Measurements from ENCODE around the gene PCNX1.
"Not testable (repeated sequence)": the region's sequence is repeated elsewhere in the genome, so short reads cannot be mapped to it uniquely, and the experiment has no call there.

The PCNX1 gene

DNA sequence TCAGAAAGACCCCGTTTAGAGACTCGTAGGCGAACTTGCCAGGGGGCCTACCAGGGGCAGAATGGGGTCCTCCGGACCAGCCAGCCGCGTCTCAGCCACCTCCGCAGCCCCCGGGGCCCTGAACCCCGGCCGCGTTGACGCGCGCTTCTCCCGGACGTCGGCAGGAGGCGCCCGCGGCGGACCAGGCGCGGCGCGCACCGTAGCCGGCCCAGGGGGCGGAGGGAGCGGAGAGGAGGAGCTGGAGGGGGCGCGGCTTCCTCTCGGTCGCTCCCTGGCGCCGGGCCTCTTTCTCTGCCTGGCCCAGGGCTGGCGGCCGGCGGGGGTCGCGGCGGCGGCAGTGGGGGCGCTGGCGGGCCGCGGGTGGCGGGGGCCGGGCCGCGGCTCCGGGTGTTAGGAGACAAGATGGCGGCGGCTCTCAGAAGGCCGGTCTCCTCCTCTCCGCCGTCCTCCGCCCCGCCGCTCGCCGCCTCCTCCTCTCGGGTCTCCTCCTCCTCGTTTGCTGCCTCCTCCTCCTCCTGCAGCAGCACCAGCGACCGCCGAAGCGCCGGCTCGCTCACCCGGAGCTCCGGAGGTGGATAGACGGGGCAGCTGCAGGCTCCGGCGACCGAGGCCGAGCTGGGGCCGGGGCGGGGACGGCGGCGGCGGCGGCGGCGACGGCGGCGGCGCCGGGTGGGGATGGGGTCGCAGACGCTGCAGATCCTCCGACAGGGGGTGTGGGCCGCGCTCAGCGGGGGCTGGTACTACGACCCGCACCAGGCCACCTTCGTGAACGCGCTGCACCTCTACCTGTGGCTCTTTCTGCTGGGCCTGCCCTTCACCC is at the start of gene PCNX1:
TSS of gene PCNX1 (plus strand) at position 284 of the 820 bp plus-strand sequence. CDS start at position 676, 392 bp downstream.
- DNase-seq, result peak in 1 of 2 experiments; percentile 27

- no peak for DNase-seq
These were observed 49.8 kb upstream of the PCNX1 start for GRCh38 chr14:70857496-70857890.

GRCh38 chr14:70858641-70859040 is 48.6 kb upstream of the PCNX1 start:
- no peak for DNase-seq

DNA sequence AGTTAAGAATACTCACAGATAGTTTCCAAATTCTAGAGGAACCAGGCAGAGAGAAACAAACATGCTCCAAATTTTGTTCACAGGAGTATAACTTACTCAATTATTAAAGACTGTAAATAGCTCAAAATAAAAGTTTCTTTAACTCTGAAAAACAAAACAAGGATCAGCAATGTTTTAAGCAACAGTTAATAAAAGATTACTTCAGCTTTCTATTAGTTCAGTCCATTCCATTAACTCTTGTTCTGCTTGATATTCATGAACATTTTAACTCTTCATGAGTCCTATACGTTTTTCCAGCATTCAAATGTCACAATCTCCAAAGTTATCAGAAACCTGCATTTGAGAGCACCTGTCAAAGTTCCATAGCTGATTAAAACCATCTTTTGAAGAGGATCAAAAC is 40.3 kb upstream of the PCNX1 start:
- not testable (repeated sequence) for DNase-seq

- DNase-seq, result no peak
These were observed 36.3 kb upstream of the PCNX1 start for GRCh38 chr14:70871001-70871400.

DNA sequence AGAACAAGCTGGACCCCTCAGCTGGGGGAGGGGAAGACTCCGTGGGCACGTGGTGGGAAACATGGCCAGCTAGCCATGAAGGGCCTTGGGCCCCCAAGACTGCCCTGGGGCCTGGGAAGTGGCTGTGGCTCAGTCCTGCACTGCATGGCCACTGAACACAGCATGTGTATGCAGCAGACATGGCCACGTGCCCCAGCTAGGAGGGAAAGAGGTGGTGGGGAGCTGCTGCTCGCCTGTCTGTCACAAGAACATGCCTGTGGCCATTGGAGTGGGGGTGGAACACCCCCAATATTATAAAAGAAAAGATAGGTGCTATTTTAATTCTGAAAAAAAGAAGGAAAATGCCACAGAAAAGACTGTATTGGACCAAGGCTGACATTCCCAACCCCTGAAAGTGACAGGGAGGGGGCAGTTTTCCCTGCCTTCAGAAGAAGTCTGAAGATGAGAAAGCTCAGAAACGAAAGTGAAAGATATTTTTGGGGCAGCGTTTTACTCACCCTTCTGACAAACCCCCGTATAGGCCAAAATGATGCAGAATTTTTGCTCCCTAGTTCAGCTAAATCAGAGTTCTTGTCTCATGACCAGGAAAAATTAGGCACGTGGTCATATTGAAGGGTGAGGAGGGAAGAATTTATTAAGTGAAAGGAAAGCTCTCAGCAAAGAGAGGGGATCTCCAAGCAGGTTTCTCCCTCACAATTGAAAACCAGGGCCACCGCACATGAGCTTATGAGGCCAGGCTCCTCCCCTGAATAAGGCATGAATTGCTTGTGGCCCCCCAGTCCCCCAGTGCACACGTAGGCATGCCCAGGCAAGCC is 35.2 kb upstream of the PCNX1 start:
- DNase-seq, result no peak

DNA sequence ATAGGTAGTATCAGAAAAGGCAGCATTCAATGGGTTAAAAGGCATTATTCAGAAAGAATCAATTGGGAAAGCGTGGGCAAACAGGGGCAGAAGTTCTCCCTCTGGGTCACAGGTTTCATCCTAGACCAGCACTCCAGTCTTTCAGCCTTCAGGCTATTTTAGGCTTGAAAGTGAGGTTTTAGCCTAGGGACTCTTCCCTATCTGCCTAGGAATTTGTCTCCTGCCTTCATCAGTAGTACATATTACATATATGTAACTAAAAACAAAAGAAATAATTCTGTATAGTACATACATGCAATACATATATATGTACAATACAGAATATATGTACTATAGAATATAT is 34.6 kb upstream of the PCNX1 start:
- no peak for DNase-seq

GRCh38 chr14:70873627-70874026 is 33.6 kb upstream of the PCNX1 start:
- DNase-seq, result no peak

DNA sequence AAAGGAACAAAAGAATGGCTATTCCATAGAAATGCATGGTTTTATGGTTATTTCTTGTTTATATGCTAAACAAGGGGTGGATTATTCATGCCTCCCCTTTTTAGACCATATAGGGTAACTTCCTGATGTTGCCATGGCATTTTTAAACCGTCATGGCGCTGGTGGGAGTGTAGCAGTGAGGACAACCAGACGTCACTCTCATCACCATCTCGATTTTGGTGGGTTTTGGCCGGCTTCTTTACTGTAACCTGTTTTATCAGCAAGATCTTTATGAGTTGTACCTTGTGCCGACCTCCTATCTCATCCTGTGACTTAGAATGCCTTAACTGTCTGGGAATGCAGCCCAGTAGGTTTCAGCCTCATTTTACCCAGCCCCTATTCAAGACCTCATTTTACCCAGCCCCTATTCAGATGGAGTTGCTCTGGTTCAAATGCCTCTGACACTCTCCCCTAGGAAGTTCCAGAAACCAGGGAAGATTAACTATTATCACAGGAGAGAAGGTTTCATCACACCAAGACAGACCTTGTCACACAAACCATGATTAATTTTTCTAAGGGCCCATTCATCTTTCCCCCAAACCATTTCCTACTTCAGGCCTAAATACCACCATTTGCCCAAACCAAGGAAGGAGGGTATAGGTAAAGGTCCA is 31.3 kb upstream of the PCNX1 start:
- DNase-seq, result not testable (repeated sequence)

DNA sequence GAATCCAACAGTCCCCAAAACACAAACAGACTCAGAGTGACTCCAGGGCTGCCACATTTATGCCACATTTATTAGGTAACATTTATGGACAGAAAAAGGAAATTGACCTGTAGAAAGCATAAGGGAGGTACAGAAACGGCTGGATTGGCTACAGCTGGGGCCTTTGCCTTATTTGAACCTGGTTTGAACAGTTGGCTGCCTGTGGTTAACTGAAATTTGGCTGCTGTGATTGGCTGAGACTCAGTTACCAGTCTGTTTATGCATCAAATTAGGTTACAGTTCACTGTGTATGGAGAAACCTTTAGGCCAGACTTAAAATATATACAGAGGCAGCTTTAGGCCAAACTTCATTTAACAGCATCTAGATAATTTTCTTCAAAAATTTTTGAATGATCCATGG is 27.8 kb upstream of the PCNX1 start:
- no peak for DNase-seq

GRCh38 chr14:70880888-70881287 is 26.4 kb upstream of the PCNX1 start:
- not testable (repeated sequence) for DNase-seq

DNA sequence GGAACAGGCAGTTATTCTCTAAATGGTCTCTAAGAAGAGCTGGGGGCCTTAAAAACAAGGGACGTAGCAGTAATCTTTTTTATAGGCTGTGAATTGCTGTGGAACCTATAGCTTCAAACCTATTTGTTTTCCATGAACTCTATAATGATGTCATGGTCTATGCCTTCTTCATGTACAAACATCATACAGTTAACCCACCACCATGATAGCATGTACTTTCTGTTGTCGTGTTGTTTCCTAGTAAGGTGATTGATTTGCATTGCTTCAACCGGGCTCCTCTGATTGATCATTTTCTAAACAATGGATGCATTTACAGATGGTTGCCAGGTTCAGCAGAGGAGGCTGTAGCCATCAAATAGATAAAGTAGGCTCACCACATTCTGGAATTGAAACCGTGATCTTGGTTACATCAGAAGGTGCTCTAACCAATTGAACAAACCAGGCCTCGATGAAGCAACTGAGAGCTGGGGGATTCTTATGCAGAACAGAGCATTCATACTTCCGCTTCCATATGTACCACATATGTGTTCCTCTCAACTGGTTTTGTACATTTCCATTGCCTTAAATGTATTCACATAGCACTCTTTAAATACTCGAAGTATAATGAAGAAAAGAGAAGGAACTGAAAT is 25.6 kb upstream of the PCNX1 start:
- DNase-seq, result no peak

DNA sequence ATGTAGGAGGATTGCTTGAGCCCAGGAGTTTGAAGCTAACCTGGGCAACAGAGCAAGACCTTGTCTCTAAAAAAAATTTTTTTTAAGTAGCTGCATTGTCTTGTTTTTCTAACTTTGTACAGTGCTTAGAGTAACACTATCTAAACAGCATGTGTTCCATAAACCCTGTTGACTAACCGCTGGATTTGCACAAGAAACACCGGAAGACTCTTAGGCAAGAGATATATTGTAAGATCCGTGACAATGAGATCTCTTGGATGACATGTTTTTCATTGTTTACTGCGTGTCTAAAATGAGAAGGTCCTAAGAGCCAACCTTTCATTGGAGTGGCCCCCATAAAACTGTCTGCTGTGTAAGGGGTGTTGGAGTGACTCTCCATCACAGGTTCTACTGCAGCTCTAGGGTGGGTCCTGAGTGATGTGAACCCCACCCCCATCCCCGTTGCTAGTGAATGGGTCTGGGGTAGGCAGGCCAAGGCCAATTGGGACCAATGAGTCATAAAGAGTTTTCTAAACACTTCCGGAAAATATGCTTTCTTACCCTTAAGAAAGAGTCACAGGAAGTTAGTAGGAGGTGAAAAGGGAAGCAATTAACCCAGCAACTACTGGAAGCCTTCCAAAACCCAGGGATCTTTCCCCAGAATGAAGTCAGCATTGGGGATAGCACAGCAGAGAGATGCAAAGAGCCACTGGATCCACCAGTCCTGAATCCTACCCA is 24.3 kb upstream of the PCNX1 start:
- DNase-seq, result no peak

- no peak for DNase-seq
These were observed 22.5 kb upstream of the PCNX1 start for GRCh38 chr14:70884595-70885342.

DNA sequence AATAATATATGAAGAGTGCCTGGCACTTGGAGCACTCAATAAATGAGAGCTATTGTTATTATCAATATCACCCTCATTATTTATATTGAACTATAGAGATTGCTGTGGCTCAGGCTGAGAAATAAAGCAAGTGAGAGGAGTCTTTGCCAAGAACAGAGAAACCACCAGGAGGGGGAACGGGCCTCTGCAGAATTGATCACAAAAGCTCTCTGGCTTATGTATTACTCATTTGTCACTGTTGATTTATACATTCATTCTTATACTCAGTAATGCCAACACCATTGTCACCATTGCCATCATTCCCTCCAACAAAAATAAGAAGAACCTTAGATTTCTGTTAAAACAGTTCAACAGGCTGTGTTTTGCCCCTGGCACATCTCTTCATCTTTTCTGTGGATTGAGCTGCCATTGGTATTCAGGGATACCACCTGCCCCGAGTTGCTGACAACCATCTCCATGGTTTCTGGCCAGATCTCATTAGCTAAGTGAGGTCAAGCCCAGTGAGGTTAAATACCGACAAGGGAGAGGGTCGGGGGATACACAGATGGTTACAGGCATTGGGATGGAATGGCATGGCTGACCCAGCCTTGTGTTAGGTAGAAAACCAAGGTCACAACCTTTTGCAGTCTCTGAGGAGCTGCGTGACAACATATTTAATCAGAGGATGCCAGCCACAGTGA is 21.8 kb upstream of the PCNX1 start:
- DNase-seq, result no peak

DNA sequence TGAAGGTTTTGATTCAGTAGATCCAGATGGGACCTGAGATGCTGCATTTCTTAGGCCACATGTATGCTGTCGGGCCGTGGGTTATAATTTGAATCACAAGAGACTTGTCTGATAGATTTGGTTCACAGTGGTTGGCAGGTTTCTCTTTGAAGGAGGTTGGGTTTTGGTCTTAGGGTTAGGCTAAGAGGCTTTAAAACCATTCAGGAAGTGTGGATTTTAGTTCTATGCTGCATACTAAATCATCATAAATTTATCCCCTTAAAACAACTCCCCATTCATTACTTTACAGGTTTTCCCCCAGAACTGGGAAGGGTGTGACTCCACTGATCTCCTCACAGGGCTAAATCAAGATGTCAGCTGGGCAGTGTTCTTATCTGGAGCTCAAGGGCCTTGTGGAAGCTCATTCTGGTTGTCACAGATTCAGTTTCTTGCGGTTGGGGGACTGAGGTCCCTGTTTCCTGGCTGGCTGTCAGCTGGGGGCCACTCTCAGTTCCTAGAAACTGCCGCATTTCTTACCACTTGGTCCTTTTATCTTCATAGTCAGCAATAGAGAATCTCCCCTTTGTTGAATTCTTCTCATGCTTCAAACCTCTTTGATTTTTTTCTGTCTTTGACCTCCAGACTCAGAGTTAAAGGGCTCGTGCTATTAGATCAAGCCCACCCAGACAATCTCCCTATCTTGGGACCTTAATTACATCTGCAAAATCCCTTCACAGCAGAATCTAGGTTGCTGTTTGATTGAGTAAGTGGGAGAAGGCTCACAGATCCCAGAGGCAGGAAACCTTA is 20.6 kb upstream of the PCNX1 start:
- no peak for DNase-seq

DNA sequence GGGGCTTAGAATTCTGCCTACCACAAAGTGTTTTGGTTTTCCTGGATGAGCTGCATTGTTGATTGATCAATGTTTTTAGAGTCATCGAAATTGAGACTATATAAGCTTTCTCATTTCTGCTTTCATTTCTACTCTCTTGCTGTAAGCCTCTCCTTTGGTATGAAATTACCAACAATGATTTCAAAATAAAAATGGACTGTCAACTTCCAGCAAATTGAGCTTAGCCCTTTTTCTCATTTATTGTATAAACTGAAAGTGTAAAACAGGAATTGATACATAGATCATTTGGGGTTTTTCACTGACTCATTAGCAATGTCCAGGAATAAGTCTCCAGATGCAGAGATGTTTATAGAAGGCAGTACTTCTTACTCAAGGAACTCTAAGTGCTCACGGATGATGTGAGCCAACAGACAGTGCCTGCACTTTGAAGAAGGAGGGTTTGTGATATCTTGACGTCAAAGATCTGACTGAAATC is 20.0 kb upstream of the PCNX1 start:
- no peak for DNase-seq

GRCh38 chr14:70887737-70888499 is 19.3 kb upstream of the PCNX1 start:
- no peak for DNase-seq

DNA sequence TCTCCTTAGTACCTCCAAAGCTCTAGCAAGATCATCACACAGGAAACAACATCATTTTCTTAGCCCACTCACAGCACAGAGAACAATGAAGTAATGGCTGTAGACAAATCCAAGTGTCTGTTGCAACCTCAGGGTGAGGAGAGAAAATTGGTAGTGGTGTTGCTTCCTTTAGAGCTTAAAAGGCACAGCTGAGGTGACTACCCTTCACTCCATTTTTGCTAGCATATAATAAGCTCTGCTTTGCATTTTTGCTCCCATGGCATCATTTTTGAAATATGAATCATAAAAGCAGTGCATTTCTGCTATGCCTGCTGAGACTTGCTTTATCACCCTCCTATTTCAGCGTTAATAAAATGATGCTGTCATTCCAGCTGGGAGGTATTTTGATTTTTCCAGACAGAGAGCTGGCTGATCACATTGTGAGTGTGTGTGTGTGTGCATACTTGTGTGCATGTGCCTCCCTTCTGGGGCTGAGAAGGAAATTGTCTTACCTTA is 18.5 kb upstream of the PCNX1 start:
- no peak for DNase-seq
